PFSK-1 (cell line): Measurements from ENCODE around the gene RAB8A.

Source experiments
- FOXP2 ChIP-seq: optimal IDR thresholded peaks from 2 replicates; pipeline ENCODE3; 2011; ENCODE audit warnings: borderline replicate concordance, control low read depth, inconsistent platforms; ENCODE audit not compliant: insufficient read depth; ENCODE audit errors: extremely low read length, extremely low read depth
- POLR2AphosphoS5 ChIP-seq: IDR thresholded peaks from 2 replicates; pipeline ENCODE4 v1.6.1; 2012; ENCODE audit warnings: low read depth, mild to moderate bottlenecking, control low read depth, low read length, moderate library complexity
- SIN3A ChIP-seq: IDR thresholded peaks from 2 replicates; pipeline ENCODE4 v1.6.1; 2012; ENCODE audit warnings: mild to moderate bottlenecking, low read length, moderate library complexity, borderline replicate concordance; ENCODE audit not compliant: insufficient read depth
- TAF1 ChIP-seq: IDR thresholded peaks from 2 replicates; pipeline ENCODE4 v1.6.1; 2012; ENCODE audit warnings: low read length, control low read depth, borderline replicate concordance; ENCODE audit not compliant: insufficient read depth
- TF ChIP-seq, protein P1 (sequence below), 2 experiments: IDR thresholded peaks; 2 replicates each; pipeline versions ENCODE4 v1.6.1 to v1.8.0; 2011 to 2012; ENCODE audit warnings: low read depth in 2 of 2, low read length in 2 of 2, control low read depth in 1 of 2, inconsistent platforms in 1 of 2, mild to moderate bottlenecking in 1 of 2, moderate library complexity in 1 of 2; ENCODE audit not compliant: insufficient read depth in 1 of 2

RAB8A gene

GRCh38 chr19:16148443-16149229 is 36.9 kb downstream of the RAB8A start:
- no peak for TF ChIP-seq TAF1
- TF ChIP-seq, protein P1, sequence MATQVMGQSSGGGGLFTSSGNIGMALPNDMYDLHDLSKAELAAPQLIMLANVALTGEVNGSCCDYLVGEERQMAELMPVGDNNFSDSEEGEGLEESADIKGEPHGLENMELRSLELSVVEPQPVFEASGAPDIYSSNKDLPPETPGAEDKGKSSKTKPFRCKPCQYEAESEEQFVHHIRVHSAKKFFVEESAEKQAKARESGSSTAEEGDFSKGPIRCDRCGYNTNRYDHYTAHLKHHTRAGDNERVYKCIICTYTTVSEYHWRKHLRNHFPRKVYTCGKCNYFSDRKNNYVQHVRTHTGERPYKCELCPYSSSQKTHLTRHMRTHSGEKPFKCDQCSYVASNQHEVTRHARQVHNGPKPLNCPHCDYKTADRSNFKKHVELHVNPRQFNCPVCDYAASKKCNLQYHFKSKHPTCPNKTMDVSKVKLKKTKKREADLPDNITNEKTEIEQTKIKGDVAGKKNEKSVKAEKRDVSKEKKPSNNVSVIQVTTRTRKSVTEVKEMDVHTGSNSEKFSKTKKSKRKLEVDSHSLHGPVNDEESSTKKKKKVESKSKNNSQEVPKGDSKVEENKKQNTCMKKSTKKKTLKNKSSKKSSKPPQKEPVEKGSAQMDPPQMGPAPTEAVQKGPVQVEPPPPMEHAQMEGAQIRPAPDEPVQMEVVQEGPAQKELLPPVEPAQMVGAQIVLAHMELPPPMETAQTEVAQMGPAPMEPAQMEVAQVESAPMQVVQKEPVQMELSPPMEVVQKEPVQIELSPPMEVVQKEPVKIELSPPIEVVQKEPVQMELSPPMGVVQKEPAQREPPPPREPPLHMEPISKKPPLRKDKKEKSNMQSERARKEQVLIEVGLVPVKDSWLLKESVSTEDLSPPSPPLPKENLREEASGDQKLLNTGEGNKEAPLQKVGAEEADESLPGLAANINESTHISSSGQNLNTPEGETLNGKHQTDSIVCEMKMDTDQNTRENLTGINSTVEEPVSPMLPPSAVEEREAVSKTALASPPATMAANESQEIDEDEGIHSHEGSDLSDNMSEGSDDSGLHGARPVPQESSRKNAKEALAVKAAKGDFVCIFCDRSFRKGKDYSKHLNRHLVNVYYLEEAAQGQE (IDR thresholded peaks at IDR 0.05; ENCODE audit: insufficient read depth in 1 of 2, low read depth in 2 of 2, low read length in 2 of 2) = no peak
- TF ChIP-seq POLR2AphosphoS5 = no peak
- no peak for TF ChIP-seq SIN3A
- no peak for TF ChIP-seq FOXP2

DNA sequence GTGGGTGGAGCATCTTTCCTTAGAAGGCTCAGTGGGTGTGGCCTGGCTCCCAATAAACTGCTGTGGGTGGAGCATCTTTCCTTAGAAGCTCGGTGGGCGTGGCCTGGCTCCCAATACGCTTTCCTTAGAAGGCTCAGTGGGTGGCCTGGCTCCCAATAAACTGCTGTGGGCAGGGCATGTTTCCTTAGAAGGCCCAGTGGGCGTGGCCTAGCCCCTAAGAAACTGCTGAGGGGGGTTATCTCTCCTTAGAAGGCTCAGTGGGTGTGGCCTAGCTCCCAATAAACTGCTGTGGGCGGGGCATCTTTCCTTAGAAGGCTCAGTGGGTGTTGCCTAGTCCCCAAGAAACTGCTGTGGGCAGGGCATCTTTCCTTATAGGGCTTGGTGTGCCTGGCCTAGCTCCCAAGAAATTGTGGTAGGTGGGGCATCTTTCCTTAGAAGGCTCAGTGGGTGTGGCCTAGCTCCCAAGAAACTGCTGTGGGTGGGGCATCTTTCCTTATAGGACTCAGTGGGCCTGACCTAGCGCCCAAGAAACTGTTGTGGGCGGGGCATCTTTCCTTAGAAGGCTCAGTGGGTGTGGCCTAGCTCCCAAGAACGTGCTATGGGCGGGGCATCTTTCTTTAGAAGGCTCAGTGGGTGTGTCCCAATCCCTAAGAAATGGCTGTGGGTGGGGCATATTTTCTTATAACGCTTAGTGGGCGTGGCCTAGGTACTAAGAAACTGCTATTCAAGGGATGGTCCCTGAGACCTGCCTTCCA is 42.1 kb downstream of the RAB8A start:
- no peak for TF ChIP-seq POLR2AphosphoS5
- no peak for TF ChIP-seq SIN3A
- TF ChIP-seq, protein P1 (IDR thresholded peaks at IDR 0.05; ENCODE audit: insufficient read depth in 1 of 2, low read depth in 2 of 2, low read length in 2 of 2) = no peak
- no peak for TF ChIP-seq TAF1
- TF ChIP-seq FOXP2 = no peak

- no peak for TF ChIP-seq TAF1
- TF ChIP-seq POLR2AphosphoS5 = no peak
- TF ChIP-seq, protein P1 (IDR thresholded peaks at IDR 0.05; ENCODE audit: insufficient read depth in 1 of 2, low read depth in 2 of 2, low read length in 2 of 2) = no peak
- TF ChIP-seq FOXP2 = no peak
- TF ChIP-seq SIN3A = no peak
Measured at GRCh38 chr19:16154557-16154956, 42.9 kb downstream of the RAB8A start.

DNA sequence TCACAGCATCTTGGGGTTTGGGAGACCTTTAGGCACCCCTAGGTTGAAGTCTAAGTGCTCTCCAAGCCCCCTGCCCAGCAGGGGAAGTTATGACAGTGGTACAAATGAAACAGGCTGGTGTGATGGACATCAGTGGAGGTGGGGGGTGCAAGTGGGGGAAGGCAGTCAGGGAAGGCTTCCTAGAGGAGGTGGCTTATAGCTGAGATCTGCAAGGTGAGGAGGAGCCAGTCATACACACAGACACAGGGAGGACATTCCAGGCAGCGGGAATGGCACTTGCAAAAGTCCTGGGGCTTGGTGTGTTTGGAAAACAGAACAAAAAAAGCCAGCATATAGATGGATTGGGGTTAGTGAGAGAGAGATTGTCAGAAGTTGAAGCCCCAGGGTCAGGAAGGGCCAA is 43.4 kb downstream of the RAB8A start:
- TF ChIP-seq SIN3A (no peak), FOXP2 (no peak), TAF1 (no peak), POLR2AphosphoS5 (no peak)
- TF ChIP-seq, protein P1 (IDR thresholded peaks at IDR 0.05; ENCODE audit: insufficient read depth in 1 of 2, low read depth in 2 of 2, low read length in 2 of 2) = no peak
